Thoracic aorta (tissue), 2 donors: ENCODE data around the gene CENATAC. TPM values are rescaled to one million over a fixed set of nuclear protein-coding genes. Genes with fewer than 3 reads are reported as not detected.
"Not testable (repeated sequence)": the region's sequence is repeated elsewhere in the genome, so short reads cannot be mapped to it uniquely, and the experiment has no call there.

ENCODE experiments used
- ATAC-seq: fragments of 150-250 bp; one replicate; pipeline ENCODE4 v1.8.0; 2017; ENCODE audit warnings: low read depth; ENCODE audit not compliant: insufficient number of reproducible peaks, low FRiP score
- DNase-seq: peaks from one replicate; pipeline ENCODE4 v3.0.0-alpha.2; 2020; ENCODE audit warnings: low spot score
- H3K27ac ChIP-seq, 2 donors: fragments of 200-600 bp; sonication (generic); 1 replicate in 1 of 2; 2 replicates in 1 of 2; pipeline ENCODE4 v1.5.1; 2016; ENCODE audit warnings: mild to moderate bottlenecking in 2 of 2, moderate library complexity in 2 of 2
- H3K27me3 ChIP-seq: fragments of 200-600 bp; sonication (generic); replicated peaks from 2 replicates; pipeline ENCODE4 v1.6.0; 2016; ENCODE audit warnings: mild to moderate bottlenecking; ENCODE audit not compliant: insufficient read depth
- H3K36me3 ChIP-seq: fragments of 200-600 bp; sonication (generic); one replicate; pipeline ENCODE4 v1.5.1; 2016
- H3K4me1 ChIP-seq, 2 donors: fragments of 200-600 bp; sonication (generic); 1 replicate in 1 of 2; 2 replicates in 1 of 2; pipeline versions ENCODE4 v1.5.1 to v1.6.0; 2016; ENCODE audit warnings: low read depth in 2 of 2, mild to moderate bottlenecking in 1 of 2; ENCODE audit not compliant: control insufficient read depth in 1 of 2
- H3K4me3 ChIP-seq: fragments of 200-600 bp; sonication (generic); 2 replicates; pipeline ENCODE4 v1.5.1; 2016; ENCODE audit warnings: mild to moderate bottlenecking
- H3K9me3 ChIP-seq: fragments of 200-600 bp; sonication (generic); 2 replicates; pipeline ENCODE4 v1.5.1; 2016
- total RNA-seq, 2 donors: library from RNA; depleted of rRNA; stranded (reverse); fragments of >200 nt; gene quantifications; one replicate each; pipeline versions ENCODE4 v1.1.0 to v1.2.3, GENCODE V29; 2016
- TF ChIP-seq, protein P1 (sequence below): fragments of 200-600 bp; sonication (generic); IDR thresholded peaks from one replicate; pipeline ENCODE4 v1.5.1; 2019; ENCODE audit warnings: antibody characterized with exemption

CENATAC gene
- total RNA-seq, 2 donors from 2014 or later: 63.5 to 128 TPM

DNA sequence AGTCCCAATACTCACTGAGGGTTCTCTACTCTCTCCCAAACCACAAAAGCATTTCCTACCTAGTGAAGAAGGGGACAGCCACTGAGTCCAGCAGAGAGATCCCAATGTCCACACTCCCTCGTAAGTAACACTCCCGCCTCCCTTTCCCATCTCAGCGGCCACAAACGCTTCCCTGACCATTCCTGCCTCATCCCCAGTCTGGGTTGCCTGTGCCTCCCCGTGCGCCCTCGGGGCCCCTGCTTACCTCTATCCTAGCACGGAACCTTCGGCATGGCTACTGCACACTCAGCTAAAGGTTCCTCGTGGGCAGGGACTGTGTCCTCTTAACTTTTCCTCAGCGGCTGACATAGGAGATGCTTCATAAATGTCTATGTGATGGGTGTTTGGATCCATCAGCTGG lies 40.4 kb upstream of the CENATAC start:
- no peaks in the 10 kb centered on the region for H3K36me3 ChIP-seq
- TF ChIP-seq, protein P1, sequence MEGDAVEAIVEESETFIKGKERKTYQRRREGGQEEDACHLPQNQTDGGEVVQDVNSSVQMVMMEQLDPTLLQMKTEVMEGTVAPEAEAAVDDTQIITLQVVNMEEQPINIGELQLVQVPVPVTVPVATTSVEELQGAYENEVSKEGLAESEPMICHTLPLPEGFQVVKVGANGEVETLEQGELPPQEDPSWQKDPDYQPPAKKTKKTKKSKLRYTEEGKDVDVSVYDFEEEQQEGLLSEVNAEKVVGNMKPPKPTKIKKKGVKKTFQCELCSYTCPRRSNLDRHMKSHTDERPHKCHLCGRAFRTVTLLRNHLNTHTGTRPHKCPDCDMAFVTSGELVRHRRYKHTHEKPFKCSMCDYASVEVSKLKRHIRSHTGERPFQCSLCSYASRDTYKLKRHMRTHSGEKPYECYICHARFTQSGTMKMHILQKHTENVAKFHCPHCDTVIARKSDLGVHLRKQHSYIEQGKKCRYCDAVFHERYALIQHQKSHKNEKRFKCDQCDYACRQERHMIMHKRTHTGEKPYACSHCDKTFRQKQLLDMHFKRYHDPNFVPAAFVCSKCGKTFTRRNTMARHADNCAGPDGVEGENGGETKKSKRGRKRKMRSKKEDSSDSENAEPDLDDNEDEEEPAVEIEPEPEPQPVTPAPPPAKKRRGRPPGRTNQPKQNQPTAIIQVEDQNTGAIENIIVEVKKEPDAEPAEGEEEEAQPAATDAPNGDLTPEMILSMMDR: no peak

DNA sequence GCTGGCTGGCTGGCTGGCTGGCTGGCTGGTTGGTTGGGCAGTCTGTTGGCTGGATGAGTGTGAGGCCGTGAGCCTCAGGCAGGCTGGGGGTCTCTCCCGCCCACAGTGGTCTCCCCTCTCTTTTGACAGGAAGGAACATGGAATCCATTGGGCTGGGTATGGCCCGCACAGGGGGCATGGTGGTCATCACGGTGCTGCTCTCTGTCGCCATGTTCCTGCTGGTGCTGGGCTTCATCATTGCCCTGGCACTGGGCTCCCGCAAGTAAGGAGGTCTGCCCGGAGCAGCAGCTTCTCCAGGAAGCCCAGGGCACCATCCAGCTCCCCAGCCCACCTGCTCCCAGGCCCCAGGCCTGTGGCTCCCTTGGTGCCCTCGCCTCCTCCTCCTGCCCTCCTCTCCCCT lies 40.0 kb upstream of the CENATAC start:
- TF ChIP-seq, protein P1: no peak
- Histone ChIP-seq H3K4me3 (no peak overlapping the region), H3K4me1 (no peaks in the 10 kb centered on the region), H3K27ac (no peak overlapping the region), H3K36me3 (no peaks in the 10 kb centered on the region), H3K27me3 (no peaks in the 10 kb centered on the region), H3K9me3 (no peaks in the 10 kb centered on the region)
- DNase-seq: no peak
- ATAC-seq: no peak

More for the DNA sequence above, 40.4 kb upstream of the CENATAC start:
- Histone ChIP-seq H3K27me3 (no peaks in the 10 kb centered on the region), H3K4me1 (no peaks in the 10 kb centered on the region), H3K9me3 (no peaks in the 10 kb centered on the region), H3K27ac (no peak overlapping the region), H3K4me3 (no peak overlapping the region)
- no peak for DNase-seq
- ATAC-seq: no peak

DNA sequence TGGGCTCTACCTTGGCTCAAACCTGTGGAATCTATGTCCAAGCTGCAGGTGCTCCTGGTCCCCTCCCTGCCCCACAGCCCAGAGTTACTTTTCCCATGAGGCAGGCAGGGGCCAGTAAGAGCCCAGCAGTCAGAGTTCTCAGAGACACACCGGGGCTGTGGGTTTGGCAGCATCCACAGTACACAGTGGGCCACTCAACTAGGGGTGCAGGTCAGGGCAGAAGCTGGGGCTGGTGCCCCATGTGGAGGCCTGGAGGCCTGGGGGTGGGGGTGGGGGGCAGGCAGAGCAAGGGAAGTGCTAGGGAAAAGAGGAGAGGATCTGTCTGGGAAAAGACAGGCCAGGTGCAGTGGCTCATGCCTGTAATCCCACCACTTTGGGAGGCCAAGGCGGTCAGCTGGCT lies 39.4 kb upstream of the CENATAC start:
- Histone ChIP-seq H3K27me3 (no peaks in the 10 kb centered on the region), H3K4me1 (no peaks in the 10 kb centered on the region), H3K4me3 (no peak overlapping the region), H3K27ac (no peak overlapping the region), H3K9me3 (no peaks in the 10 kb centered on the region), H3K36me3 (no peaks in the 10 kb centered on the region)
- TF ChIP-seq, protein P1: no peak
- DNase-seq: no peak
- no peak for ATAC-seq

DNA sequence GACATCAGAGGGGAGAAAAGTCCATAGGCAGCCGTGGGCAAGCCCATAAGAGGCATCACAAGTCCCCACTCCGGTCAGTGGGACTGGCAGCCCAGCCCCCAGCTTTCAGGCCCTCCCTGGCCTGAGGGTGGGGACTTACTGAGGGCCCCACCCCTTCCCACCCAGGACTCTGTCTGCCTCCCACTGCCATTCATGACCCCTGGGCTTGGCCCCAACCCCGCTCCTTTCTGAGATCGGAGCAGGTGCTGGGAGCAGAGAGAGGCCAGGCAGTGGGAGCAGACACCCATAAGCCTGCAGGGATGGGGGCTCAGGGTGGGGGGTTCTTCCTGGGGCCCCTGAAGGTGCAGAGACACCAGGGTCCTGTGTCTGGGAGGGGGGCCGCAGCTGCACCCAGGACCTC lies 36.7 kb upstream of the CENATAC start:
- H3K36me3 ChIP-seq: no peaks in the 10 kb centered on the region
- DNase-seq: no peak
- no peak overlapping the region for H3K4me3 ChIP-seq
- H3K9me3 ChIP-seq: no peaks in the 10 kb centered on the region
- H3K27me3 ChIP-seq: no peaks in the 10 kb centered on the region
- ATAC-seq: no peak
- no peak overlapping the region for H3K27ac ChIP-seq
- H3K4me1 ChIP-seq: no peaks in the 10 kb centered on the region
- TF ChIP-seq, protein P1: no peak

DNA sequence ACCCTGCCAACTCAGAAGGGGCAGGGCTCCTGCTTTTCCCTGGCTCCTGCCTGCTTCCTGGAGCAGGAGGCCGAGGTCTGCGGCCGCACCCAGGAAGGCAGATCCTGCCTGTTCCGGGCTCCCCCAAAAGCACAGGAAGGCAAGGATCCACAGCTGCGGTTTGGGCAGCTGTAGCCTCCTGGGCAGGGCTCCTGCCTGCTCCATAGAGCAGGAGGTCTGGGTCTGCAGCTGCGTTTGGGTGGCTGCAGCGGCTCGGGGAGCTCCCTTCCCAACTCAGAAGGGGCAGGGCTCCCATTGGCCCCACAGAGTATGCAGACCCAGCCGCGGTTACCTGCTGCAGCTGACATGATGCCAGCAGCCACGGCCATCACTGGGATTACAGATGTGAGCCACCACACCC lies 36.3 kb upstream of the CENATAC start:
- no peaks in the 10 kb centered on the region for H3K4me1 ChIP-seq
- no peak overlapping the region for H3K27ac ChIP-seq
- no peak overlapping the region for H3K4me3 ChIP-seq
- no peaks in the 10 kb centered on the region for H3K36me3 ChIP-seq
- no peak for ATAC-seq
- TF ChIP-seq, protein P1: no peak
- DNase-seq: no peak
- H3K27me3 ChIP-seq: no peaks in the 10 kb centered on the region
- H3K9me3 ChIP-seq: no peaks in the 10 kb centered on the region

DNA sequence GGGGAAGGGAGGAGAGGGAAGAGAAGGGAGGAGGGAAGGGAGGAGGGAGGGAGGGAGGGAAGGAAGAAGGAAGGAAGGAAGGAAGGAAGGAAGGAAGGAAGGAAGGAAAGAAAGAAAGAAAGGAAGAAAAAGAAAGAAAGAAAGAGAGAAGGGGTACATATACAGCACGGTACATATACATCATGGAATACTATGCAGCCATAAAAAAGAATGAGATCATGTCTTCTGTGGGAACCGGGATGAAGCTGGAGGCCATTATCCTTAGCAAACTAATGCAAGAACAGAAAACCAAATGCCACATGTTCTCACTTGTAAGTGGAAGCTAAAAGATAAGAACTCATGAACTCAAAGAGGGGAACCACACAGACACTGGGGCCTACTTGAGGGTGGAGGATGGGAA lies 28.4 kb upstream of the CENATAC start:
- ATAC-seq, DNase-seq: not testable (repeated sequence)

More for the DNA sequence above, 28.4 kb upstream of the CENATAC start:
- not testable (repeated sequence) for H3K27ac ChIP-seq, H3K9me3 ChIP-seq, H3K36me3 ChIP-seq, H3K27me3 ChIP-seq, H3K4me3 ChIP-seq, H3K4me1 ChIP-seq
